HUDEP-2 (cell line): ENCODE measurements around the gene GPR65.

Source experiments
- DNase-seq, 76 experiments: peaks; one replicate each; lab custom pipeline; 2025; ENCODE audit not compliant: unreplicated experiment in 76 of 76; lab: John Stamatoyannopoulos, UW

Gene GPR65

DNA sequence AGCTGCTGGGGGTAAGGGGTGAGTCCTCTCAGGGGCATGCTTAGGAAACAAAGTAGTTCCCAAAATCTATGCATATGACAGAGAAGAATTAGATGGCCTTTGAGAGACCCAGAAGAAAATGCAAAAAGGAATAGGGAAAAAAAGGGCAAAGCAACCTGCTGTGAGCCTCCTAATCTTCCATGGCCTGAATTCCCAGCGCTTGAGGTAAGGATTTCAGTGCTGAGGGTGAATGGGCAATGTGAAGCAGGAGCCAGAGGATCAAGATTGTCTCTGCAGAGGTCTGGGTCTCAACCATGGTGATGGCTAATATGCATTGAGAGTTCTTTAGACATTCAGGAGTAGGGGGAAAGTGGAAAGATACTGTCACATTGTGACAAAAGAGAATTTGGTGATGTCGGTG is 31.5 kb downstream of the GPR65 start:
- no peak for DNase-seq

DNA sequence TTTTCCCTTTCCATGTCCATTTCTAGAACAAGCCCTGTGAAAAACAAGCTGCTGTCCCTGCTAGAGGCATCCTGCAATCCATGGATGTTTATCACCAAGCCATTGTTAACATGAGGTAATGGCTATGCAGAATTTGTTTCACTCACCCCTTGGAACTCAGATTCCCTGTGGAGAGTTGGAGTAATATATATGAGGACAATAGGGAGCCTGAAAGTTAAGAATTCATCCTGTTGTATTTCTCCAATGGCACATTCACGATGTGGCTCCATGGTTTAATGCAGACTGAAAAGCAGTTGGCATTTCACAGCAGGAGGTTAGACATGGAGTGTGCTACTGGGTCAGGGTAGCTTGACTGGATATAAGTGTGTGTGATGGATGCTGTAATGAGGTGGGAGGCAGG is 32.4 kb downstream of the GPR65 start:
- DNase-seq: no peak

DNA sequence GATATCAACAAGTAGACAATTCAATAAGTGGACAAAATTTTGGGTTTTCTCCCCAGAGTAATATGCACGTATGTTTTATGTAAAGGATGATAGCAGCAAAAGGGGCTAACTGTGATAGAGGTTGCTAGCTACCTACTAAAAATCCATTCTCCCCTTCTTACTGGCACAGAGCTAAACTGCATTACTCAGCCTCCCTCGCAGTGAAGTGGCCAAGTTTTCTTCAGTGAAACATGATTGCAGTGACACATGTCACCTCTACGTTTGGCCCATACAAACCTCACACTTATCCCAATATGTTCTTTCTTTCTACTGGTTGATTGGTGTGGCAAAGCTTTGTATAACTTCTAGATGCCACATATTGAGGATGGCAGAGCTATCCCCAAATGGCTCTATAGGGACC is 34.3 kb downstream of the GPR65 start:
- no peak for DNase-seq

DNA sequence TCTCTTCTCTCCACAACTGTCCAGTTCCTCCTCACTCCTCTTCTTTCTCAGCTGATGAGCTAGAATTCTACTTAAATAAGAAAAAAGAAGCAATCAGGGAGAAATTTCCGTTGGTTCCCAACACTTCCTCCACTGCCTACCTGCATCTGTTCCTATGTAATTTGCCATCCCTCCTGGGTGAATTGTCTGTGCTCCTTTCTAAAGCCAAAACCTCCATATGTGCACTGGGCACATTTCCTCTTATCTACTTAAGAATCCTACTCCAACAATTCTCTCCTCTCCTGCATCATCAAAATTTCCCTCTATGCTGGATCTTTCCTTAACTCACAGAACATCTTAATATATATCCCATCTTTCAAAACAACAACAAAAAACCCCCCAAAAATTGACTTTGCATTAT is 35.2 kb downstream of the GPR65 start:
- DNase-seq: no peak

DNA sequence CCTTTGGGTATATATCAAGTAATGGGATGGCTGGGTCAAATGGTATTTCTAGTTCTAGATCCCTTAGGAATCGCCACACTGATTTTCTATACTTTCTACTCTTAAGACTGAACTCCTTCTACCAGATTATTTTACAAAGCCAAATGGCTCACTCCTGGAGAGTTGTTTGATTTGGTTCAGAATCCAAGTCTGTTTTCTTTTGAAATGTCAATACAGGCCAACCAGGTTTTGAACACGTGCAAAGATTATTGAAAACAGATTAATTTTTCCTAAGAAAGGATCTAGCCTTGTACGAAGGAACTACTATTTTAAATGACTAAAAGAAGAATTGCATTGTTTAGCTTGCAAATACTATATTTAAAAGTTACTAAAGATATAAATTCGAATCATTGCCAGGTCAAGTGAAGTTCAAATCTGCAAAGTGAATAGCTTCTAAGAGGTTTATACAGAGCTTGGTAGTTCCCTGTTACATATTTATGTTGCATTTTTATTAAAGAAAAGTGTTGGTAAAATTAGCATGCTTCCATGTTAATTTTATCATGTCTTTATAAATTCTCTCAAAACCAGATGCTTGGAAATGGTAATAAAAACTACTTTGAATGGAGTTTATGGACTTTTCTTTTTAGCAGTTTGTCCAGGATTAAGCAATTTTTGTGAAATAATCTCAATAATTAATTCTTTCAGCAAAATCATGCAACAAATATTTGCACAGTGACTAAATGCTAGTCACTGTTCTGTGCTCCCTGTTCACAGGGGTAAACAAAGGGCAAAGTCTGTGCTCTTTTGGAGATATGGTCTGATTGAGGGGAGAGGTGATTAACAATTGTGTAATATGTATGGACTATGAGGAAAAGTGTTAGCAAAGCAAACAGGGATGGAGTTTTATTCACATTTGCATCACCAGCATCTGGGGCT is 38.9 kb downstream of the GPR65 start:
- no peak for DNase-seq

DNA sequence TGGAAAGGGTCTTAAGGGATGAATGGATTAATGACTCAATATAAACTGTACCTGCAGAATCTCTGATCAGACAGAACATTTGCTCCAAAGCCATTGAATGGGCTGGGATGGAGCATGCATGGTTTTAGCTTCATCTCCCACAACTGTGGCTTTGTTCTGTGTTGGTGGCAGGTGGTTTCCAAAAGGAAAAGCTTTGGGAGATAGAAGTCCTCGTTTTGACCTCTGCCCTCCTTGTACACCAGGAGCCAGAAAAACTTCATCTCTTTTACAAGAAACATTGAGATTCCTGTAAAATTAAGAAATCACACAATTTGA is 39.5 kb downstream of the GPR65 start:
- DNase-seq: no peak

DNA sequence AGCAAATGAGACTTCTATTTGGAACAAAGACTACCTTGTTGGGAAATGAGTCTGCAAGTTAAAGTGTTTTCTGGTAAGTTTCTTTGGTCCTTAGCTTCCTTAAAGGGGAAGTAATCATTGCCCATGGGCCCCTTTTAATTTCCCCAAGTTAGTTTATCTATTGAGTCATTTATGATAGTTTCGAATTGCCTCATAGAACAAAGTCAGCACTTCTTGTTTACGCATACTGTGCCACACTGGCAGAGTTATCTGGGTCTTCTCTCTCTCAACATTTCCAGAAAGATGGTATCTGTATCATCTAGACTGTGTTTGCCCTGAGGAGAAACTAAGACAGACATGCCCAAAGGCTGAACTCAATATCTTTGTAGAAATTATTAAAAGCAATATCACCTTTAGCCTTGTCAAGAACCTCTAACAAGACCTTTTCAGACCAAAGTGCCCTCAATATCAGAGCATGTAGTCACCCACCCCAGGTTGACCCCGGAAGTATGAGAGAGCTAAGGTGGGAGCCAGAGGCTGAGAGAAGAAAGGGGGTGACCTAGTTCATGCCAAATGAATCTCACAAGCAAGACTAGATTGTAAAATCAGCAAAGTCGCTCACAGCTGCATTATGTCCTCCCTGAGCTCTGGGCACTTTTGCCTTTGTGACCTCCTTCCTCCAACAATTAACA is 40.0 kb downstream of the GPR65 start:
- no peak for DNase-seq

DNA sequence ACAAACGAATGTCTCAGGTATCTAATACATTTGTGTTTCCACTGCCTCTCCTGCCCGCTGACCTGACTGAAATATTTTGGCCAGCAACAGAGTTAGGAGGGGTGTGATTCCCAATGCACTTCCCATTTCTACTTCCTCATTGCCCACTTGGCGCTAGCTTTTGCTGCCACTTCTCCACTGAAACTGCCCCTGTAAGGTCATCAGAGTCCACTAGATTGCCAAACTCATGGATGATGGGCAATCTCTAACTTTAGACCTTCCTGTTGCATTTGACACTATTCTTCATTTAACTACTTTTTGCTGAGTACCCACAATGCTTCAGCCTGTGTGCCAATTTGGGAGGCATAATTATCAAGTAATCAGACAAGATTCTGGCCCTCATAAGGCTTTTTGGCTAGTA is 40.8 kb downstream of the GPR65 start:
- no peak for DNase-seq

DNA sequence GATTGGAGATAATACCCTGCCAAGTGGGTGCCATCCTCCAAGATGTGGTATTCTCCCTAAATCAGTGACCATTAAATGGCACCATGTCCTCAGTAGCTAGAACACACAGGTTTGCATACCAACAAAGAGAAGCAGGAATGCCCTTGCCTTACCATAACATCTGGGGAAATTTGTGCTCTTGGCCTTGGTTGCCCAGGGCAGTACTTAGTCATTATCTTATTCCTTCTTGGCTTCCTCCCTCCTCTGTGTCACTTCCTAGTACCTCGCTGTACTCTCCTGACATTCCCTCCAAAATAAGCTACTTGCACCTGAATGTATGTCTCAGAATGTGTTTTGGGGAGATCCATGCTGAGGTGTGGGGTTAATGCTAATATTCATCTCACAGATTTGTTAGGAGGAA is 43.4 kb downstream of the GPR65 start:
- no peak for DNase-seq

DNA sequence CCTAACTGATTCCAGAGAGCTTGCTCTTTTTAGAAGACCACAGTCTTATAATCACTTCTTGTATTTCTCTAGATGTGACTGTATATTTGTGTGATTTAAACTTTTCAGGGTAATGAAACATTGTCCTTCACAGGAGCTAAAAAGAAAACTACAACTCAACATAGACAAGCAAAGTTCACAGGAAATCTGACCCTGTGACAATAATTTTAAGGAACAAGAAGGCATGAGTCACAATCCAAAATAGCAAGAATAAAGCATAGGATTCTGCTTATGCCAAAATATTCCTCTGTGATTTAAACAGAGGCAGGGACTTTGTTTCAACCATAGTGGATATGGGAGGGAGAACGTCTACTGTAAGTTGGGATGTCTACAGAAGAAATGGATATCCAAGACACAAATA is 44.3 kb downstream of the GPR65 start:
- no peak for DNase-seq

DNA sequence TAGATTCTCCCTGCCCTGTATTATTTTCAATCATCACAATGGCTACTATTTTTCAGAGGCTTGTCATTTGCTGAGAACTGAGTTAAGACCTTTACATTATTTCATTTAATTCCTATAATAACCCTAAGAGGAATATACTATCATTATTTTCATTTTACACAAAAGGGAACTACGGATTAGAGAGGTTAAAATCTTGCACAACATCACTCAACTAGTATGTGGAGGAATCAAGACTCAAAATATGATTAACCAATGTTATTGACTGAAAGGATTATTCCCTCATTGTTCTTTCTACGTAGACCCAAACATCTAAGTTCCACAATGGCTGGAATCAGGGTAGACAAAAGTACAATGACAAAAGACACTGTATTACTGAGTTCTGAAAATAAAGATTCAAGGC is 45.0 kb downstream of the GPR65 start:
- DNase-seq: no peak

DNA sequence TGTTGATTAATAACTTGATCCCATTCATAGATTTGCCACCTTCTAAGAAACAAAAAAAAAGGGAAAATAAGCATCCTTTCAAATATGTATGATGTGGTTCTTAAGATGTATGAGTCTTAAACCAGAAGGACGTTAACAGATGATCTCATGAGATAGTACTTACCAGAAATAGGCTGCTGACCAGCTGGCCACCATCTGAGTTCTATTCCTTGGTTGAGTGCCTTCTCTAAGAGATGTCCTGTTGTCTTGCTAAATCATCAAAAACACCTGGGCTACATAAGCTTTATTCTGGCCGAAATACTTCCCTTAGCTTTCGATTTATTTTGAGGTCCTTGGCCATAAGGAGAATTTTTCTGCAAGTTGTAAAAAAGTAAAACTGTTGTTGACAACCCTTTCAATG is 55.6 kb downstream of the GPR65 start:
- no peak for DNase-seq

DNA sequence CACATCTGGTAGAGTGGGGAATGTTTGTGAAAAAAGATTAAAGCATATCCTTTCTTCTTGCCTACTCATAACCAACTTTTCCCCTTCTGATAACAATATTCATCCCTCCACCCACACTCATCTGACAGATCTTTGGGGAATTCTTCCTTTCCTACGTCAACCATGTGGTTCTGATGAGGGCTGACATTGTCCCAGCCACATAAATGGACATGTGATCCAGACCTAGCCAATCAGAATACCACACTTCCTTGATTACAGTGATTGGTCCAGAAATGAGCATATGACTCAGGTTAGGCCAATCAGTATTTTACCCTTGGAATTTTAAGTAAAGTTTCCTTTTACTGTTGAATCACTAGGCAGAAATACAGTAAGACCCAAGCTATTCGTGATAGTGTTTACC is 58.9 kb downstream of the GPR65 start:
- DNase-seq: no peak
